Tibial nerve (tissue), 4 donors: Measurements from ENCODE around the gene BIRC2.

Experiments used
- EP300 ChIP-seq, 2 donors: sonication (generic); formaldehyde crosslinking; IDR thresholded peaks; one replicate each; pipeline ENCODE4 v1.6.1; 2017; ENCODE audit warnings: antibody characterized with exemption in 2 of 2, mild to moderate bottlenecking in 1 of 2
- POLR2A ChIP-seq, 2 donors: fragments of 450-650 bp; IDR thresholded peaks; one replicate each; pipeline ENCODE4 v1.6.1; 2017; ENCODE audit warnings: antibody characterized with exemption in 2 of 2, mild to moderate bottlenecking in 2 of 2, moderate library complexity in 2 of 2
- TF ChIP-seq, protein P1 (sequence below), 5 experiments: fragments of 200-600 bp in 3 of 5; fragments of 450-650 bp in 2 of 5; sonication (generic) in 3 of 5; IDR thresholded peaks; one replicate each; pipeline ENCODE4 v1.5.1; 2016 to 2019; ENCODE audit warnings: antibody characterized with exemption in 5 of 5, mild to moderate bottlenecking in 3 of 5, moderate library complexity in 2 of 5

DNA sequence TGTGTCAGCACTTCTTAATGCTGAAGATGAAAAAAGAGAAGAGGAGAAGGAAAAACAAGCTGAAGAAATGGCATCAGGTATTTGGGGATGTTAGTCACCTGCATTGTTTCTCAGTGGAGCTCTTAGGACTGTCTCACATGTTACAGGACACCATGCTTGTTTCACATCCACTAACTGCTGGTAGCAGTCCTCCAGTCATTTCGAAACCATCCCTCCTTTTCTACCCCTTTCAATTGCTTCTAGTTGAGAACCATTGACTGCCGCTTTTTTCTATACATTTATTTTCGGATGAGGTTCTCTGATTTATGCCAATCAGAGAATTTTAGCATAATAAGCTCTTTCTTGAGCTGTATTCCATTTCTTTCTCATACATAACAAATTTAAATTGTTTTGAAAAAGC, 21.5 kb downstream of the BIRC2 start:
- TF ChIP-seq, protein P1, sequence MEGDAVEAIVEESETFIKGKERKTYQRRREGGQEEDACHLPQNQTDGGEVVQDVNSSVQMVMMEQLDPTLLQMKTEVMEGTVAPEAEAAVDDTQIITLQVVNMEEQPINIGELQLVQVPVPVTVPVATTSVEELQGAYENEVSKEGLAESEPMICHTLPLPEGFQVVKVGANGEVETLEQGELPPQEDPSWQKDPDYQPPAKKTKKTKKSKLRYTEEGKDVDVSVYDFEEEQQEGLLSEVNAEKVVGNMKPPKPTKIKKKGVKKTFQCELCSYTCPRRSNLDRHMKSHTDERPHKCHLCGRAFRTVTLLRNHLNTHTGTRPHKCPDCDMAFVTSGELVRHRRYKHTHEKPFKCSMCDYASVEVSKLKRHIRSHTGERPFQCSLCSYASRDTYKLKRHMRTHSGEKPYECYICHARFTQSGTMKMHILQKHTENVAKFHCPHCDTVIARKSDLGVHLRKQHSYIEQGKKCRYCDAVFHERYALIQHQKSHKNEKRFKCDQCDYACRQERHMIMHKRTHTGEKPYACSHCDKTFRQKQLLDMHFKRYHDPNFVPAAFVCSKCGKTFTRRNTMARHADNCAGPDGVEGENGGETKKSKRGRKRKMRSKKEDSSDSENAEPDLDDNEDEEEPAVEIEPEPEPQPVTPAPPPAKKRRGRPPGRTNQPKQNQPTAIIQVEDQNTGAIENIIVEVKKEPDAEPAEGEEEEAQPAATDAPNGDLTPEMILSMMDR (IDR thresholded peaks at IDR 0.05) = no peak
- no peak for TF ChIP-seq POLR2A (IDR thresholded peaks at IDR 0.05)
- TF ChIP-seq EP300 (IDR thresholded peaks at IDR 0.05) = no peak
